ENCODE data around the gene CCDC141. TPM values are rescaled to one million over a fixed set of nuclear protein-coding genes. Genes with fewer than 3 reads are reported as not detected.

CCDC141 gene
- total RNA-seq, 2 donors from 2014 or later: 0.42 to 1.0 TPM

- Histone ChIP-seq H3K36me3 (no peaks in the 10 kb centered on the region), H3K4me3 (no peak overlapping the region), H3K27me3 (no peaks in the 10 kb centered on the region), H3K9ac (ENCODE audit: low read depth in 2 of 2, low read length in 2 of 2) (no peak overlapping the region), H3K4me1 (no peaks in the 10 kb centered on the region), H3K9me3 (no peaks in the 10 kb centered on the region), H3K27ac (no peak overlapping the region)
- intact Hi-C loops (cut with DNase I): no loop called here
- no peak for TF ChIP-seq CTCF (IDR thresholded peaks at IDR 0.05)
- DNase-seq: peak; percentile 20
Measured at GRCh38 chr2:178860551-178860950, 189.4 kb downstream of the CCDC141 start.

- Histone ChIP-seq H3K9ac (ENCODE audit: low read depth in 2 of 2, low read length in 2 of 2) (no peak overlapping the region), H3K27me3 (no peaks in the 10 kb centered on the region), H3K9me3 (no peaks in the 10 kb centered on the region), H3K36me3 (no peaks in the 10 kb centered on the region), H3K4me3 (no peak overlapping the region), H3K27ac (no peak overlapping the region), H3K4me1 (no peaks in the 10 kb centered on the region)
- intact Hi-C loops (cut with DNase I): no loop called here
- no peak for TF ChIP-seq CTCF (IDR thresholded peaks at IDR 0.05)
- no peak for DNase-seq
Measured at GRCh38 chr2:178859730-178860129, 190.2 kb downstream of the CCDC141 start.

GRCh38 chr2:178858896-178859625 is 190.9 kb downstream of the CCDC141 start:
- H3K36me3 ChIP-seq: no peaks in the 10 kb centered on the region
- H3K4me1 ChIP-seq: no peaks in the 10 kb centered on the region
- TF ChIP-seq CTCF (IDR thresholded peaks at IDR 0.05): no peak
- H3K9ac ChIP-seq (ENCODE audit: low read depth in 2 of 2, low read length in 2 of 2): no peak overlapping the region
- H3K27me3 ChIP-seq: no peaks in the 10 kb centered on the region
- no peak overlapping the region for H3K27ac ChIP-seq
- no peak for DNase-seq
- no peaks in the 10 kb centered on the region for H3K9me3 ChIP-seq
- intact Hi-C loops (cut with DNase I): no loop called here
- no peak overlapping the region for H3K4me3 ChIP-seq

- Histone ChIP-seq H3K9me3 (no peaks in the 10 kb centered on the region), H3K27me3 (no peaks in the 10 kb centered on the region), H3K4me3 (no peak overlapping the region), H3K27ac (no peak overlapping the region), H3K9ac (ENCODE audit: low read depth in 2 of 2, low read length in 2 of 2) (no peak overlapping the region), H3K36me3 (no peaks in the 10 kb centered on the region), H3K4me1 (no peaks in the 10 kb centered on the region)
- DNase-seq: no peak
- TF ChIP-seq CTCF (IDR thresholded peaks at IDR 0.05): no peak
- intact Hi-C loops (cut with DNase I): no loop called here
Measured at GRCh38 chr2:178855151-178855550, 194.8 kb downstream of the CCDC141 start.

GRCh38 chr2:178848335-178848734 is 201.6 kb downstream of the CCDC141 start:
- Histone ChIP-seq H3K4me1 (no peaks in the 10 kb centered on the region), H3K4me3 (no peak overlapping the region), H3K9ac (ENCODE audit: low read depth in 2 of 2, low read length in 2 of 2) (no peak overlapping the region), H3K9me3 (no peaks in the 10 kb centered on the region), H3K36me3 (no peaks in the 10 kb centered on the region), H3K27ac (no peak overlapping the region), H3K27me3 (no peaks in the 10 kb centered on the region)
- no peak for DNase-seq
- intact Hi-C loops (cut with DNase I): no loop called here
- TF ChIP-seq CTCF (IDR thresholded peaks at IDR 0.05): no peak
